Kidney tubule cell (primary cell): ENCODE data around the gene ISG15.
A peak's percentile ranks its signal among the peaks of the same experiment; 100 is the strongest.

Experiments used
- DNase-seq: peaks from one replicate; pipeline ENCODE4 v3.0.0-alpha.2; 2018; ENCODE audit warnings: low spot score

ISG15 gene

DNA sequence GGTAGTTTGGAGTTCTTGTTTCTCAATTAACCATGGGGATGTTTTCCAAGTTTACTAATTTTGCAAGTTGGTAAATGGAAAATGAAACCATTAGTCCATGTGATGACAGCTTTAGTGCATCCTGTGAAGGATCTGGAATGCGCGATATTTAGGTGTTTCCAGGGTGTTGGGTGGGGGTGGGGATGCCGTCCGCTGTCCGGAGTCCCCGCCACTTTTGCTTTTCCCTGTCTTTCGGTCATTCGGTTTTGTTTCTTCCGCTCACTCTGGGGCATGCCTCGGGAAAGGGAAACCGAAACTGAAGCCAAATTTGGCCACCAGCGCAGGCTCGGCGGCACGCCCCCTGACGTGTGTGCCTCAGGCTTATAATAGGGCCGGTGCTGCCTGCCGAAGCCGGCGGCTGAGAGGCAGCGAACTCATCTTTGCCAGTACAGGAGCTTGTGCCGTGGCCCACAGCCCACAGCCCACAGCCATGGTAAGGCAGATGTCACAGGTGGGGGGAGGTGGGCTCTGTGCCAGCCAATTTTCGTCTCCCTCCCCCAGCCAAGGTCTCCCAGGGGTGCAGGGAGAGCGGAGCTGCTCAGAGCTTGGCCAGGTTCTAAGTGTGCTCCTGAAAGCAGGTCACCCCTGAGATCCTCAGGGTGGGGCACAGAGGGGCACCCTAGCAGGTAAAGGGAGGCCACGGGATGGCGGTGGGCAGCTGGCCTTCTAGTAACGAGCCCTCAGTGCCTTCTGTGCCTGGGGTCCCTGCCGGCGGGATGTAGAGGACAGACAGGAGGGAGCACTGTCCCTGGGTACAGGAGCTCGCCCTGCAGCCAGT lies at the start of gene ISG15:
ISG15 (plus strand) TSS at position 393 of the 817 bp plus-strand sequence; CDS start at position 470, 77 bp downstream.
- peak; percentile 90 for DNase-seq

DNA sequence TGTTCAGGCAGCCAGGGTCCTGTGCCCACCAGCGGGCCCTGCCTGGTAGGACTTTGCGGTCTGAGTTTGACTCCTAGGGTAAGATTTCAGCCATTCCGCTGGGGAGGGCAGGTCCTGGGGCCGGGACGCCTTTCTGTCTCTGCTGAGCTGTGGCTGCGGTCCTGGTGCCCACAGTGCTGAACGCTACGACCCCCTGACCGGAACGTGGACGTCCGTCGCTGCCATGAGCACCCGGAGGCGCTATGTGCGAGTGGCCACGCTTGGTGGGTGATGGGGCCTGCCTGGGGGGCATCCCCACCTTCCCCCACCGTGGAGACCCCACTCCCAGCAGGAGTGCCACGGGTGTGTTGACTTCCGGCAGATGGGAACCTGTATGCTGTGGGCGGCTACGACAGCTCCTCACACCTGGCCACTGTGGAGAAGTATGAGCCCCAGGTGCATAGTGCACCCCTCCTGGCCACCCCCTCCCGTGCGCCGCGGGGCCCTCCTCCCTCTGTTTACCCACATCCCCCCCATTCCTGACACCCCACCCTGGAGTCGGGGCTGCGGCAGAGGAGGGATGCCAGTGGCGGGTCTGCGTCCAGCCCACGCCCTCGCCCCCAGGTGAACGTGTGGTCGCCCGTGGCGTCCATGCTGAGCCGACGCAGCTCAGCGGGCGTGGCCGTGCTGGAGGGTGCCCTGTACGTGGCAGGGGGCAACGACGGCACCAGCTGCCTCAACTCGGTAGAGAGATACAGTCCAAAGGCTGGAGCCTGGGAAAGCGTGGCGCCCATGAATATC lies 49.4 kb upstream of the ISG15 start:
- DNase-seq = no peak

DNA sequence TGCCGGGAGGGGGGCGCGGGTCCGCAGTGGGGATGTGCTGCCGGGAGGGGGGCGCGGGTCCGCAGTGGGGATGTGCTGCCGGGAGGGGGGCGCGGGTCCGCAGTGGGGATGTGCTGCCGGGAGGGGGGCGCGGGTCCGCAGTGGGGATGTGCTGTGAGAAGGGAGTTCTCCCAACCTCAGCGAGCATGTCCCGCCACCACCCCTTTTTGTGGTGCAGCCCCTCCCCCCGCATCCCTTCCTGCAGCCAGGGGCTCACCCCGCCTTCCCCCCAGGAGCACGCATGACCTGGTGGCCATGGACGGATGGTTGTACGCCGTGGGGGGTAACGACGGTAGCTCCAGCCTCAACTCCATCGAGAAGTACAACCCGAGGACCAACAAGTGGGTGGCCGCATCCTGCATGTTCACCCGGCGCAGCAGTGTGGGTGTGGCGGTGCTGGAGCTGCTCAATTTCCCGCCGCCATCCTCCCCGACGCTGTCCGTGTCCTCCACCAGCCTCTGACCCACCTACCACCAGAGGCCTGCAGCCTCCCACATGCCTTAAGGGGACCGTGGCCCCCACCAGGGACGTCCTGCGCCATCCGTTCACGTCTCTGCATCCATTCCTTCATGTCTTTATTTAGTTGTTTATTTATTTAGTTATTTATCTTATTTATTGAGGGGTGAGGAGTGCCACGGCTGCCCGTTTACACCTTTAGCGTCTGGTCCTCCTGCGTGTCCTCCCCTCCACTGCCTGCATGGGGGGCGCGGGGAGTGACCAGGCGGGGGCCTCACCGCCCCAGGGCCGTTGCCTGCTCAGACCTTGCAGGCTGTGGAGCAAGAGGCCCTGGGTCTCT lies 48.4 kb upstream of the ISG15 start:
- no peak for DNase-seq

DNA sequence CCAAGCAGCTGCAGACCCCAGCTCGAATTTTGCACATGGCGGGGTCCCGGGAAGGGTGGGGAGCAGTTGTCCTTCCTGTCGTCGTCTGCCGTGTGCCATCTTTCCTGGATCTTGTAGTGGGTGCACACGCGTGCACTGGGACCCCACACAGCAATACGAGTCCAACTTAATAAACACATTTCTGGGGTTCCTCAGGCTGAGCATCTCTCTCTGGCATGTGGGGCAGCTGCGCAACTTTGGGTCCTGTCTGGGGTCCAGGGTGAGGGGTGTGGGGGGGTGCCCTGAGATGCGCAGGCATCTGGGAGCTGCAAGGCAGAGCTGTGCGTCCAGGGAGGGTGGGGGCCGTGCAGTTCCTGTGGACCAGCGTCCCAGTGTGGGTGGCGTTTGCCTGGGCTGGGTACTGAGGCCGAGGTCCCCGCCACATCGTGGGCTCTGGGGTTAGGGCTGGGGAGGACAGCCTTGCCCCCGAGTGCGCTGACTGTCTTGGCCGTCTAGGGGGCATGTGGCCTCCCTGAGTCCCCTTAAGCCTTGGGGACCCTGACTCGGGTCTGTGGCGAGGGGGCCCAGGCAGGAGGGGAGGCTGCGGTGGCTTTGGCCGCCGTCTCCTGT lies 47.7 kb upstream of the ISG15 start:
- no peak for DNase-seq

DNA sequence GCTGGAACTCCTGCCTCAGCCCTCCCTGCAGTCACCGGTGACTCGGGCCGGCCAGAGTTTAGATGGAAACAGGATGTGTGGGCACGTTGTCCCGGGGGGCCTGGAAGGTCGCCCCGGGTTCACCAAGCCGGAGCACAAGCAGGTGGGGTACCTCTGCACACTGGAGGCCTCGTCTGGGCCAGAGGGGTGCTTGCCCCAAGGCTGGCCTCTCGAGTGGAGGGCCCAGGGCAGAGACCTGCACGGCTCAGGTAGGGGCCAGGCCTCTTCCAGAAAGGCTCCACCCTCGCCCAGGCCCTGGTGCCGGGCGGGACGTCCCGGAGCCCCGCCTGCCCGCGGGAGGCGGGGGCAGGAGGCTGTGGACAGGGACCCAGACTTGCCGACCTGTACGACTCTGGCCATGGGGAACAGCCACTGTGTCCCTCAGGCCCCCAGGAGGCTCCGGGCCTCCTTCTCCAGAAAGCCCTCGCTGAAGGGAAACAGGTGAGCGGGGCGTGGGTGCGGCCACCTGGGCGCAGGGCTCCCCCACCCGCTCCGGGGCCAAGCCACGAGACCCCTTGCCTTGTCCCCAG lies 47.1 kb upstream of the ISG15 start, which contains the start of gene PLEKHN1:
PLEKHN1 (plus strand) TSS at position 348 of the 569 bp plus-strand sequence; CDS start at position 398, 50 bp downstream.
- DNase-seq = peak; percentile 89

DNA sequence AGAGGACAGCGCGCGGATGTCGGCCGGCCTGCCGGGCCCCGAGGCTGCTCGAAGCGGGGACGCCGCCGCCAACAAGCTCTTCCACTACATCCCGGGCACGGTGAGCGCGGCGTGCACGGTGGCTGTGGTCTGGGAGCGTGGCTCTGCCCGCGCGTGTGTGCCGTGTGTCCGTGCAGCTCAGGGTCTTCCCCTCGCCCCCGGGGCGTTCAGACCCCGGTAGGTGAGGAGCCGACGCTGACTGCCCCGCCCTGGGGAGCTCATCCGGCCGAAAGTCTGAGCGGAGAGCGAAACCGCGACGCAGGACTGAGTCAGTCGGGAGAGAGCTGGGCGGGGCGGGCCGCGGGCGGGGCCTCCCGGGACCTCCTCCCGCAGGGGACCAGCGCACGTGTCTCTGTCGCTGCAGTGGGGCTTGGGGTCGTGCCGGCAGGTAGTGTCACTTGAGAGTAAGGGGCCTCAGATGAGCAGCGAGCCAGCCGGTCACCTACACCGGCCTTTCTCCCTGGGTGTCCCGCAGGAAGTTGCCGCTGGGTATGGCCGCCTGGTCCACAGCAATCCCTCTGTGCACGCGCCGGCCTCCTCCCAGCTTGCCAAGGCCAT lies 46.5 kb upstream of the ISG15 start:
- DNase-seq = peak; percentile 88

DNA sequence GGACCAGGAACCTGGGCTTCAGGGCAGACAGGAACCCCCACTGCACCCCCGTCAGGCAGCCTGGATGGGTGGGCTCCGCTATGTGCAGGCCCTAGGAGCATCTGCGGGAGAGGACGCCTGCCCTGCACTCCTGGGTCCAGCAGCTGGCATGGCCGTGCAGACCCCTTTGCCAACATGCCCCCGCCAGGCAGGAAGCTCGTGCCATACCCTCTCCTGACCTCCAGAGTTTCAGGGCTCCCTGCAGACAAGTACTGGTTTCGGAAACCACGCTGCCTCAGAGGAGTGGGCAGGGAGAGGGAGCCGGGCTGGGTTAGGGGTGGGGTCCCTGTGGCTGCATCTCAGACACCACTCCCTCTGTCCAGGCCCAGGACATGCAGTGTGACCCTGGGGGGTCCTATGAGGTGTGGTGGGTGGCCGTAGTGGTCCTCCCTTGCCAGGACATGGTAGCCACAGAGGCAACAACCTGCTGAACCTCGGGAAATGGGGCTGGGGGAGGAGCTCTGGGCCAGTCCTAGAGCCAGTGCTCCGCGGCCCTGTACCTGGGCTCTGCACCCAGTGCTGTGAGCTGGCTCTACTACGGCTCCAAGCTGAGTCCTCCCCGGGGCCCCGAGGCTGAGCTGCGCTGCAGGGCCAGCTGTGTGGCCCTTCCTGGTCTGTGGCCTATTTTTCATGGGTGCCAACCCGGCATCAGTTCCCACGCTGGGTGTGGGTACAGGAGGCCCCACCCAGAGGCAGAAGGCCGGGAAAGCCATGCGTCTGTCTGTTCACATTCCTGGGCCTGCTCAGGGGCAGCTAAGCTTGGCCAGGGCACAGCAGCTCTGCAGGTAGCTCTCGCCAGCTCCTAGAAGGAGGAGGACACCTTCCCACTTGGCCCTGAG lies 45.6 kb upstream of the ISG15 start:
- peak; percentile 50 for DNase-seq

DNA sequence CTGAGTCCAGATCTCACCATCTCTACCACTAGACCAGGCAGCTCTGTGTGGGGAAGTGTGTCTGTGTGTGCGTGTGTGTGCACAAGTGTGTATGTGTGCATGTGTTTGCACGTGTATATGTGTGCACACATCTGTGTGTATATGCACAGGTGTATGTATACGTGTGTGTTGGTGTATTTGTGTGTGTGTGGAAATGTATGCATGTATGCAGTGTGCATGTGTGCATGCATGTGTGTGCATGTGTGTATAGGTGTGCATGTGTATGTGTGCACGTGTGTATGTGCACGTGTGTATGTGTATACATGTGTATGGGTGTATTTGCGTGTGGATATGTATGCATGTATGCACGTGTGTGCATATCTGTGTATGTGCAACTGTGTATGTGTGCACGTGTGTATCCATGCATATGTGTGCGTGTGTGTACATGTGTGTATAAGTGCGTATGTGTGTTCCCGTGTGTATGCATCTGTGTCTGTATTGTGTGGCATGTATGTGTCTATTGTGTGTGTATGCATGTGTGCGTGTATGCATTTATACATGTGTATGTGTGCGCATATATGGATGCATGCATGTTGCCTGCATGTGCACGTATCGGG lies 43.9 kb upstream of the ISG15 start:
- no peak for DNase-seq

DNA sequence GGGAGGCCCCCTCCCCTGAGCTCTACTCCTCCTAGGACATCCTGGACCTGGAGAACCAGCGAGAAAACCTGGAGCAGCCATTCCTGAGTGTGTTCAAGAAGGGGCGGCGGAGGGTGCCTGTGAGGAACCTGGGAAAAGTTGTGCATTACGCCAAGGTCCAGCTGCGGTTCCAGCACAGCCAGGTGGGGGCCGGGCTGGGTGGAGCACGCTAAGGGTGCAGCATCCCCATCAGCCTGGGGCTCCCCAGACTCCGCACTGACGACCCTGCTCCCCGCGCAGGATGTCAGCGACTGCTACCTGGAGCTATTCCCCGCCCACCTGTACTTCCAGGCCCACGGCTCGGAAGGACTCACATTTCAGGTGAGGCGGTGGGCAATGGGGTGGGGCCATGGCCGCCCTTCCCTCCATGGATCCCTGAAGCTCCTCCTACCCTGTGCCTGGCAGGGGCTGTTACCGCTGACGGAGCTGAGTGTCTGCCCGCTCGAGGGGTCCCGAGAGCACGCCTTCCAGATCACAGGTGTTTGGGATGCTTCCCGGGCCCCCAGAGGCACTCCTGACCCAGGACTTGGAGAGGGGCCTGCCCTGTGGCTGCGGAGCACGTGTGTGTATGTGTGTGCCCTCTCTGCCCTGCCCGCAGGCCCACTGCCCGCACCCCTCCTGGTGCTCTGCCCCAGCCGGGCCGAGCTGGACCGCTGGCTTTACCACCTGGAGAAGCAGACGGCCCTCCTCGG lies 42.9 kb upstream of the ISG15 start:
- DNase-seq = no peak

DNA sequence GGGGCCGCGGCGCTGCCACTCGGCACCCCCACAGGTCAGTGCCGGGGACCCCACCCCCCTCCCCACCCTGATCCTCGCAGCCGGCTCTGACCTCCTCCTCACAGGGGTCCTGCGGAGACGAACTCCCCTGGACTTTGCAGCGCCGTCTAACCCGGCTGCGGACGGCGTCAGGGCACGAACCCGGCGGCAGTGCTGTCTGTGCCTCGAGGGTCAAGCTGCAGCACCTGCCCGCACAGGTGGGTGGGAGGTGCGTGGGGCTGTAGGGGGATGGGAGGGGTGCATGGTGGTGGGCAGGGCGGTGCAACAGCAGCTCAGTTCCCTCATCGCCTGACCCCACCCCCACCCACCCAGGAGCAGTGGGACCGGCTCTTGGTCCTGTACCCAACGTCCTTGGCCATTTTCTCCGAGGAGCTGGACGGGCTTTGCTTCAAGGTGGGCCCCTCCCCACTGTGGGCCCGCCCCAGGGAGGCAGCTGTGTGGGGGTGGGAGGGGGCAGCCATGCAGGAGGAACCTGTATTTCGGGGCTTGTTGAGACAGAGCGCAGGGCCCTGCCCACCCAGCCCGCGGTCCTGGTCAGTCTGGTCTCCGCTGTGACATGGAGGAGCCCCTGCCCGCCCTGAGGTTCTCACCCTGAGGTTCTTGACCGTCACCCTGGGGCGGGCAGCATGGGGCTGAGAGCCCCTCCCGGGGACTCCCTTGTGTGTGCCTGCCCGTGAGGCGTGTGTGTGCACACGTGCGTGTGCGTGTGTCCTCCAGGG lies 42.1 kb upstream of the ISG15 start:
- DNase-seq = no peak

DNA sequence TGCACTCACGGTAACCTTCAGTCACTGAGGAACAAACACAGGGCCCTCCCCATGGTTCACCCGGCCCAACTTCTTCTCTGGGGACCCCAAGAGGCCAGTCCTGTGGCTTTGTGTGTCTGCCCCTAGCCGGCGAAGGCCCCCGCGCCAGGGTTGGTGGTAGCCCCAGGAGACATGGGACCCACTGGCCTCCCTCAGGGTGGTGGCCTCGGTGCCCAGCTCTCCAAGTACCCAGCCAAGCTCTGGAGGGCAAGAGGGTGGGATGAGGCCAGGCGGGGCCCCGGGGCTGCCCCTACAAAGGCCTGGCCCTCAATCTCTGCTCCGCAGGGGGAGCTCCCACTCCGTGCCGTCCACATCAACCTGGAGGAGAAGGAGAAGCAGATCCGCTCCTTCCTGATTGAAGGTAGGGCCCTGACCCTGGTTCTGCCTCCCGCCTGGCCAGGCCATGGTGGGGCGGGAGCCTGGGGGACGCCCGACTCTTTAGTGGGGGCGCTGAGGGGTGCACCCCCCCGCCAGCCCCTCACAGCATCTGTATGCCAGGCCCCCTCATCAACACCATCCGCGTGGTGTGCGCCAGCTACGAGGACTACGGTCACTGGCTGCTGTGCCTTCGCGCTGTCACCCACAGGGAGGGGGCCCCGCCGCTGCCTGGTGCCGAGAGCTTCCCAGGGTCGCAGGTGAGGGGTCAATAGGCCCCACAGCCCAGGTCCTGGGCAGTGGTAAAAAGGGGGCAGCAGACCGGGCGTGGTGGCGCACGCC lies 41.4 kb upstream of the ISG15 start:
- DNase-seq = no peak

DNA sequence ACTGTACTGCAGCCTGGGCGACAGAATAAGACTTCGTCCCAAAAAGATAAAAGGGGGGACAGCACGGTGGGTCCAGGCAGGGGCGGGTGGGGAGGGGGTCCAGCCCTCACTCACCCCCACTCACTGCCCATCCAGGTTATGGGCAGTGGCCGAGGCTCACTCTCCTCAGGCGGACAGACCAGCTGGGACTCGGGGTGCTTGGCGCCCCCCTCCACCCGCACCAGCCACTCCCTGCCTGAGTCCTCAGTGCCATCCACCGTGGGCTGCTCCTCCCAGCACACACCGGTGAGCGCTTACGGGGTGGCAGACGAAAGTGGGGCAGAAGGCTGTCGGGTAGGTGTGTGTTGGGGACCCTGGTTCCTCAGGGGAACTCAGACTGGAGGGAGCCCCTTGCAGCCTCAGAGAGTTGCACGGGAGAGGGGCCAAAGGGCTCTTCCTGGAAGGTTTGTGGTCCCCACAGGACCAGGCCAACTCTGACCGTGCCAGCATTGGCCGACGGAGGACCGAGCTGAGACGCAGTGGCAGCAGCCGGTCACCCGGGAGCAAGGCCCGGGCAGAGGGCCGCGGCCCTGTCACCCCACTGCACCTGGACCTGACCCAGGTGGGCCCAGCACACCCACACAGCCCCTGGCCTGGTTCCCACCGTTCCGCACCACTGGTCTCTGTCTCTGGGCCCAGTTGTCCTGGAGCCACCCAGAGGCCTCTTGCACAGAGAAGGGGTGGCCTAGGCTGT lies 40.4 kb upstream of the ISG15 start:
- no peak for DNase-seq

DNA sequence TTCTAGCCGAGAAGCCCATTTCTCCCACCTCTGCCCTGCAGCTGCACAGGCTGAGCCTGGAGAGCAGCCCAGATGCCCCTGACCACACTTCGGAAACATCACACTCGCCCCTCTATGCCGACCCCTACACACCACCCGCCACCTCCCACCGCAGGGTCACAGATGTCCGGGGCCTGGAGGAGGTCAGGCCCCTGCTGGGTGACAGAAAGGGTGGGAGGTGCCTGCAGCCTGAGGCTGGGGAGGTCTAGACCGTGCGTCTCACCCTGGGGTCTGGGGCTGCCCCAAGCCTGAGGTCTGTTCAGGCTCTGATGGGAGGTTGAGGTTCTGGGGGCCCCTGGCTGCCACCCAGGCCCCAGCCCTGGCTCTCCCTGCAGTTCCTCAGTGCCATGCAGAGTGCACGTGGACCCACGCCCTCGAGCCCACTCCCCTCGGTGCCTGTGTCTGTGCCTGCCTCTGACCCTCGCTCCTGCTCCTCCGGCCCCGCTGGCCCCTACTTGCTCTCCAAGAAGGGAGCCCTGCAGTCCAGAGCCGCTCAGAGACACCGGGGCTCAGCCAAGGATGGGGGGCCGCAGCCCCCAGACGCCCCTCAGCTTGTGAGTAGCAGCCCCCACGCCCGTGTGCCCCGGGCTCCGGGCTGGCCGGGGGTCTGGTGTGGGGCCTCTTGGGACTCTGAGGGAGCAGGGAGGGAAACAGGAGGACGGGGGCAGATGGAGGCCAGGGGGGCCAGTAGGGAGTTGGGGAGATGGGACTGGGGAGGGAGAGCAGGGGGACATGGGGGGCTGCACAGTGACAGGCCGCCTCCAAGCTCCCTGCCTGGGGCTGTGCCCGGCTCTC lies 39.6 kb upstream of the ISG15 start:
- no peak for DNase-seq

DNA sequence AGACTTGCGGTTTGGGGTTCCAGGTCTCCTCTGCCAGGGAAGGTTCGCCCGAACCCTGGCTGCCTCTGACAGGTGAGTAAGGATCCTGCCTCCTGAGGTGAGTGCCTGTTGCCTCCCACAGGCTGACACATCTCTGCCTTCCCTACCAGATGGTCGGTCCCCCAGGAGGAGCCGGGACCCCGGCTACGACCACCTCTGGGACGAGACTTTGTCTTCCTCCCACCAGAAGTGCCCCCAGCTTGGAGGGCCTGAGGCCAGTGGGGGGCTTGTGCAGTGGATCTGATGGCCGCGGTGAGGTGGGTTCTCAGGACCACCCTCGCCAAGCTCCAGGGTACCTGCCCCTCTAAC lies 39.0 kb upstream of the ISG15 start:
- no peak for DNase-seq

DNA sequence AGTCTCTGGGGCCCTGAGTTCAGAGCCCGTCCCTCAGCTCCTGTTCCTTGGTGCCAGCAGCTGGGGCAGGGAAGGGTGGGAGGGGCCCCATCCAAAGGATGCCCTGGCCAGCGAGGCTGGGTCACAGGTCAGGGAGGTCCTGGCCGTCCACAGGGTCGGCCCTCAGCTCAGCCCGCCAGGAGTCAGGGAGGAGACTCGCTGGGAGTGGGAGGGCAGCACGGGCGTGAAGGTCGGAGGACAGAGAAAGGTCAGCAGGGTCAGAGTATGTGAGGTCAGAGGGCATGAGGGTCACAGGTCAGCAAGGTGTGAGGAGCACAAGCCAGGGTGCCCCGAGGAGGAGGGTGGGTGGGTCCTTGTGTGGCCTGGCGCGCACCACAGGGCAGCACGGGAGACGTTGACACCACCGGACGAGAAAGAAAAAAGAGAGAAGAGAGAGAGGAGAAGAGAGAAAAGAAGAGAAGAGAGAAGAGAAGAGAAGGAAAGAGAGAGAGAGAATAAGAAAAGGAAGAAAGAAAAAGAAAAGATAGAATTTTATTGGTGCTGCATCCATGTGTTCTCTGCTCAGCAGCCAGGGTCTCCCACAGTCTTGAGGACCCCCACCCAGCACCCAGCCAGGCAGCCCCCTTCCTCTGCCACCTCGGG lies 38.5 kb upstream of the ISG15 start:
- DNase-seq = no peak
